ENCODE measurements around the gene ADAMTSL3. TPM values are rescaled to one million over a fixed set of nuclear protein-coding genes. Genes with fewer than 3 reads are reported as not detected.
"Not testable (repeated sequence)": the region's sequence is repeated elsewhere in the genome, so short reads cannot be mapped to it uniquely, and the experiment has no call there.

Gene ADAMTSL3
- total RNA-seq, 4 donors from 2014 or later = 2.0 to 11.3 (median 3.8) TPM

DNA sequence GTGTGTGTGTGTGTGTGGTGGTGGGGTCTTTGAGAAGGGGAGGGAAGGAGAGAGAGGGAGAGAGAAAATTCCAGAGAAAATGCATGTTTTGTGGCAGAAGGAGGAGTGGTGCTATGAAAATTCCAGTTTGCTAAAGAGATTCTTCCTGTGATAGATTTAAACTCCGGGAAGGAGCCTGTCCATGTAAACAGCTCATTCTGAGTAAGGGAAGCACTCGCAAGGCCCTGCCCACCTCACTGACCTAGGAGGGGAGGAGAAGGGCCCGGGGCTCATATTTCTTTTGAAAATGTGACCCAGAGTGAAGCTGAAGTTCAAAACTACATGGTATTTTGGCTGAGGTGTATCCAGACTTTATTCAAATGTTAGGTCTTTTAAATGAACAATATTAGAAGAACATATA, 41.3 kb downstream of the ADAMTSL3 start:
- TF ChIP-seq POLR2A (IDR thresholded peaks at IDR 0.05) (no peak), POLR2AphosphoS5 (IDR thresholded peaks at IDR 0.05) (no peak)
- no peak overlapping the region for H3K4me3 ChIP-seq
- H3K27ac ChIP-seq = no peak overlapping the region
- 46% methylated on average over 3 of the region's 3 CpGs for WGBS
- H3K27me3 ChIP-seq = no peaks in the 10 kb centered on the region
- no peaks in the 10 kb centered on the region for H3K9me3 ChIP-seq
- DNase-seq (ENCODE audit: low spot score in 2 of 2) = no peak
- H3K4me1 ChIP-seq = no peaks in the 10 kb centered on the region
- no peaks in the 10 kb centered on the region for H3K36me3 ChIP-seq

DNA sequence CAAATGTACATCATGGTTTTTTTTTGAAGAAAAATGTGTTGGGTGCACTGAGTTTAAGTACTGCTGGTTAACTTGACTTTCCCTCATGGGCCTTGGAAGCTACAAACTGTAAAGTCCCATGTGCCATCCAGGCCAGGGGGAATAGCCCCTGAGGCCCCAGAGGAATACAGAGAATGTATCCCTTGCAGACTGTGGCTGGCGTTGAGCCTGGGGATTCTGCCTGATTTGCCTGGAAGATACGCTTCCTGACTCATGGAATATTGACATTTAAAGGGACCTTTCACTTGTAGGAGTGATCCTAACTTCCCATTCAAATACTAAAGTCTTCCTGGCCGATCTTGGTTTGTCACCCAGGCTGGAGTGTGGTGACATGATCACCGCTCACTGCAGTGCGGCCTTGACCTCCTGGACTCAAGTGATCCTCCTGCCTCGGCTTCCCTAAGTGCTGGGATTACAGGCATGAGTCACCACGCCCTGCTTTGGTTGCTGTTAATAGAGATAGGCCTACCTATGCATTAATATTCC, 42.0 kb downstream of the ADAMTSL3 start:
- Histone ChIP-seq H3K4me1 (no peaks in the 10 kb centered on the region), H3K4me3 (no peak overlapping the region), H3K27me3 (no peaks in the 10 kb centered on the region), H3K36me3 (no peaks in the 10 kb centered on the region), H3K27ac (no peak overlapping the region), H3K9me3 (no peaks in the 10 kb centered on the region)
- no peak for DNase-seq (ENCODE audit: low spot score in 2 of 2)
- no peak for TF ChIP-seq EP300 (IDR thresholded peaks at IDR 0.05)
- TF ChIP-seq POLR2AphosphoS5 (IDR thresholded peaks at IDR 0.05) = no peak
- TF ChIP-seq POLR2A (IDR thresholded peaks at IDR 0.05) = no peak
- TF ChIP-seq, protein P1, sequence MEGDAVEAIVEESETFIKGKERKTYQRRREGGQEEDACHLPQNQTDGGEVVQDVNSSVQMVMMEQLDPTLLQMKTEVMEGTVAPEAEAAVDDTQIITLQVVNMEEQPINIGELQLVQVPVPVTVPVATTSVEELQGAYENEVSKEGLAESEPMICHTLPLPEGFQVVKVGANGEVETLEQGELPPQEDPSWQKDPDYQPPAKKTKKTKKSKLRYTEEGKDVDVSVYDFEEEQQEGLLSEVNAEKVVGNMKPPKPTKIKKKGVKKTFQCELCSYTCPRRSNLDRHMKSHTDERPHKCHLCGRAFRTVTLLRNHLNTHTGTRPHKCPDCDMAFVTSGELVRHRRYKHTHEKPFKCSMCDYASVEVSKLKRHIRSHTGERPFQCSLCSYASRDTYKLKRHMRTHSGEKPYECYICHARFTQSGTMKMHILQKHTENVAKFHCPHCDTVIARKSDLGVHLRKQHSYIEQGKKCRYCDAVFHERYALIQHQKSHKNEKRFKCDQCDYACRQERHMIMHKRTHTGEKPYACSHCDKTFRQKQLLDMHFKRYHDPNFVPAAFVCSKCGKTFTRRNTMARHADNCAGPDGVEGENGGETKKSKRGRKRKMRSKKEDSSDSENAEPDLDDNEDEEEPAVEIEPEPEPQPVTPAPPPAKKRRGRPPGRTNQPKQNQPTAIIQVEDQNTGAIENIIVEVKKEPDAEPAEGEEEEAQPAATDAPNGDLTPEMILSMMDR (IDR thresholded peaks at IDR 0.05) = no peak
- WGBS = 69% methylated on average over 7 of the region's 7 CpGs

DNA sequence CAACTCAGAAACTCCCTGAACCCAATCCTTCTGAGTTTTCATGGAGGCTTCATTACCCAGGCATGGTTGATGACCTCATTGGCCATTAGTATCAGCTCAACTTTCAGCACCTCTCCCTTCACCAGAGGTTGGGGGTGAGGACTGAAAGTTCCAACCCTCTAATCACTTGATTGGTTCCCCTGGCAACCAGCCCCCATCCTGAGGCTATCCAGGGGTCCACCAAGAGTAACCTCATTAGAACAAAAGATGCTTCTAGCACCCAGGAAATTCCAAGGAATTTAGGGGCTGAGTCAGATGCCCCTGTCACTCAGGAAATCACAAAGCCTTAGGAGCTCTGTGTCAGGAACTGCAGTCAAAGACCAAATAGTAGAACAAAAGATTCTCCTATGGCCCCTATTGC, 43.8 kb downstream of the ADAMTSL3 start:
- TF ChIP-seq, protein P1 (IDR thresholded peaks at IDR 0.05) = no peak
- Histone ChIP-seq H3K27me3 (no peaks in the 10 kb centered on the region), H3K9me3 (no peaks in the 10 kb centered on the region), H3K27ac (no peak overlapping the region), H3K4me1 (no peaks in the 10 kb centered on the region), H3K36me3 (no peaks in the 10 kb centered on the region), H3K4me3 (no peak overlapping the region)
- DNase-seq (ENCODE audit: low spot score in 2 of 2) = no peak

- Histone ChIP-seq H3K4me3 (no peak overlapping the region), H3K36me3 (no peaks in the 10 kb centered on the region), H3K9me3 (no peaks in the 10 kb centered on the region), H3K27me3 (no peaks in the 10 kb centered on the region), H3K4me1 (no peaks in the 10 kb centered on the region), H3K27ac (no peak overlapping the region)
- WGBS = 64% methylated on average over 3 of the region's 3 CpGs
- TF ChIP-seq POLR2A (IDR thresholded peaks at IDR 0.05) (no peak), EP300 (IDR thresholded peaks at IDR 0.05) (no peak), POLR2AphosphoS5 (IDR thresholded peaks at IDR 0.05) (no peak)
- TF ChIP-seq, protein P1 (IDR thresholded peaks at IDR 0.05) = no peak
- no peak for DNase-seq (ENCODE audit: low spot score in 2 of 2)
Observed at GRCh38 chr15:83698294-83698693, 44.4 kb downstream of the ADAMTSL3 start.

DNA sequence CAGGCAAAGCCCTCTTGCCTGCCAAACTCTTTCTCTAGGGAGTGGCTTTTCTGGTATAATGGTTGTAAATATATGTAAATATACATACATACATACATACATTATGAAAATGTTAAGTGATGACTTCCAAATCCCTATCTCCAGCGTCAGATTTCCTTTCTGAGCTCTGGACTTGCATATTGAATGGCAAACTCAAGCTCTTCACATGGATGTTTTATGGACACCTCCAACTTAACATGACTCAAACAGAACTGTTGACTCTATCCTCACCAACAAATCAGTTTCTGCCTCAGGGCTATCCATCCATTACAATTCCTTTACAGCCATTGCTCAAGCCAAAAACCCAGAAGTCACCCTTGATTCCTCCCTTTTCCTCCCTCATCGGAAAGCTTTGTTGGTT, 45.1 kb downstream of the ADAMTSL3 start:
- WGBS = 37% methylated on average over 2 of the region's 2 CpGs
- Histone ChIP-seq H3K27me3 (no peaks in the 10 kb centered on the region), H3K36me3 (no peaks in the 10 kb centered on the region), H3K9me3 (no peaks in the 10 kb centered on the region), H3K27ac (no peak overlapping the region), H3K4me1 (no peaks in the 10 kb centered on the region), H3K4me3 (no peak overlapping the region)
- TF ChIP-seq, protein P1 (IDR thresholded peaks at IDR 0.05) = no peak
- TF ChIP-seq POLR2AphosphoS5 (IDR thresholded peaks at IDR 0.05) (no peak), EP300 (IDR thresholded peaks at IDR 0.05) (no peak), POLR2A (IDR thresholded peaks at IDR 0.05) (no peak)
- no peak for DNase-seq (ENCODE audit: low spot score in 2 of 2)

DNA sequence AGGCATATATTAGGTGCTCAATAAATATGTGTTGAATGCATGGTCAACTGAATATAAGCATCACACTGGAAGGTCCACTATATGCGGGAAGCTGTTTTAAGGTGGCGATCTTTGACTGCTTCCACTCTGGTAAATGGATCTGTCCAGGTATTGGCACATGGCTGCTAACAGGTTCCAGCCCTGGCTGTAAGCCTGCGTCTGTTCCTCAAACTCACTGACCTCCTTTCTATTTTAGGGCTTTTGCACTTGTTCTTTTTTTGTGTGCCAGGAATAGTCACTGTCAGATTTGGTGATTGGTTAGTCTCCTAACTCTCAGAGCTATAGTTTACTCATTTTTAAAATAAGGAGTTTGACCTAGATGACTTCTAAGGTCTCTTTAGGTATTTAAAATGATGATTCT, 46.2 kb downstream of the ADAMTSL3 start:
- no peak for DNase-seq (ENCODE audit: low spot score in 2 of 2)
- Histone ChIP-seq H3K4me3 (no peak overlapping the region), H3K27me3 (no peaks in the 10 kb centered on the region), H3K9me3 (no peaks in the 10 kb centered on the region), H3K36me3 (no peaks in the 10 kb centered on the region), H3K4me1 (no peaks in the 10 kb centered on the region), H3K27ac (no peak overlapping the region)
- 86% methylated on average over 3 of the region's 3 CpGs for WGBS
- TF ChIP-seq EP300 (IDR thresholded peaks at IDR 0.05) (no peak), POLR2A (IDR thresholded peaks at IDR 0.05) (no peak), POLR2AphosphoS5 (IDR thresholded peaks at IDR 0.05) (no peak)
- TF ChIP-seq, protein P1 (IDR thresholded peaks at IDR 0.05) = no peak

DNA sequence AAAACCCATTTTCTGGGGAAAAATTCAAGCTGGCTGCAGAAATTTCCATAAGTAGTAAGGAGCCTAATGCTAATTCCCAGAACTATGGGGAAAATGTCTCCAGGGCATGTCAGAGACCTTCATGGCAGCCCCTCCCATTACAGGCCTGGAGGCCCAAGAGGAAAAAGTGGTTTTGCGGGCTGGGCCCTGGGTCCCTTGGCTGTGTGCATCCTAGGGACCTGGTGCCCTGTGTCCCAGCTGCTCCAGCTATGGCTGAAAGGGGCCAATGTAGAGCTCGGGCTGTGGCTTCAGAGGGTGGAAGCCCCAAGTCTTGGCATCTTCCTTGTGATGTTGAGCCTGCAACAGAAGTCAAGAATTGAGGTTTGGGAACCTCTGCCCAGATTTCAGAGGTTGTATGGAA, 48.4 kb downstream of the ADAMTSL3 start:
- 80% methylated on average over 1 of the region's 2 CpGs for WGBS
- H3K36me3 ChIP-seq; H3K27ac ChIP-seq; H3K4me3 ChIP-seq; H3K4me1 ChIP-seq; H3K27me3 ChIP-seq; DNase-seq (ENCODE audit: low spot score in 2 of 2); H3K9me3 ChIP-seq: not testable (repeated sequence)

Data from suprapubic skin (tissue), 4 donors.